HG02943 (cell line): ENCODE results near the gene COL28A1.

ENCODE experiments used
- ATAC-seq: cut with Tn5 transposase; IDR thresholded peaks from one replicate; pipeline ENCODE4 v1.9.1; 2021; ENCODE audit warnings: mild to moderate bottlenecking, low read depth, moderate library complexity; ENCODE audit not compliant: unreplicated experiment

Gene COL28A1

GRCh38 chr7:7535691-7536090 lies at the start of gene COL28A1:
Gene COL28A1, minus strand, starts transcription at chr7:7535873. Its CDS starts 2,998 bp downstream, at chr7:7532875.
- ATAC-seq = no peak

- no peak for ATAC-seq
Measured at GRCh38 chr7:7584653-7585052, 49.0 kb upstream of the COL28A1 start.

DNA sequence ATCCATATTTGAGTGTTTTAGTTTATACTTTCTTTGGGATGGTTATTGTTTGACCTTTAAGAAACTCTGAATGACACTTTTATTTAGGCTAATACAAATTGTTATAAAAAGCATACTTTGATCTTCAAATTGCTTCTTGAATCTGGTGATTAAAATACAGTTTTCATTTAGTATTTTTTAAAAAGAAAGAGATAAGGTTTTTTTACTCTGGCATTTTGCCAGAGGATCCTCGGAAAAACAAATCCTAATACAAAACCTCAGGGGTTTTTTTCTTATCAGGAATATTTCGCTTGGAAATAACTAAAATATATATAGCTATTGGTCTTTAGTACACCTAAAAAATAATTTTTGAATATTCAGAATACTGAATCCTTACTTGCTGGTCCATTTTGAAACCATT lies 48.1 kb upstream of the COL28A1 start:
- no peak for ATAC-seq

GRCh38 chr7:7582596-7582995 lies 46.9 kb upstream of the COL28A1 start:
- no peak for ATAC-seq

GRCh38 chr7:7581531-7582179 lies 46.0 kb upstream of the COL28A1 start:
- ATAC-seq = no peak

- ATAC-seq = no peak
Measured at GRCh38 chr7:7579638-7580037, 44.0 kb upstream of the COL28A1 start.

DNA sequence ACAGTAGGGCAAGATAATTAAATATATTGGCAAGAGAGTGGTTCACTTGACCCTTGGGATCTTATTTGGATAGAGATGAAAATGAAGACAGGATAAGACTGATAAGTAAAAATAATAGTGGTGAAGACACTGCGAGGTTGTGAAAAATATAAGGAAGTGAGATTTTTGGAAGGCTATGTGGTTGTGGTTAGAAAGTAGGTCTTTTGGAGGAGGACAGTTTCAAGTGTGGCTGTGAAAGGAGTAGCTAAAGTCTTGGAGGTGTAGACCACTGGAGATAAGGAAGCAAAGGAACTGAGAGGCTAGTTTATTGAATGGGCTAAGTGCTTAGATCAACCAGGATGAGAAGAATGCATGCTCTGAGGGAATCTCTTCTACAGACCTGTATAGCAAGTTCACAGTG lies 42.2 kb upstream of the COL28A1 start:
- ATAC-seq = no peak

DNA sequence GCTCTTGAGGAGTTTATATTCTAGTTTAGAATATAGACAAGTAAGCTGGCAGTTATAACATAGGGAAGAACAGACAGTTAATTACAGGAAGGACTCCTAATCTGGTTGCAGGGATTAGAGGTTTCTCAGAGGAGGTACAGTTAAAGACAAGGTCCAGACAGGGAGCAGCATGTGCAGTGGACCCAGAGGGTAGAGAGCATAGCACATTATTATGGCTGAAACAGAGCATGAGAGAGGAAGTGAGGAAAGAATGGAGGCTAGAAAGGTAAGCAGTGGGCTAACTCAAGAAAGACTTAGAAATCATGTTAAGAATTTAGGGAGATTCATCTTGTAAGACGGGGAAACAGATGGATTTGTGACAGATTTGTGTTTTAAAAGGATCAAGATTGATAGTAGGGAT lies 40.7 kb upstream of the COL28A1 start:
- no peak for ATAC-seq

- no peak for ATAC-seq
Measured at GRCh38 chr7:7573701-7574100, 38.0 kb upstream of the COL28A1 start.

GRCh38 chr7:7570584-7570983 lies 34.9 kb upstream of the COL28A1 start:
- ATAC-seq = no peak

- ATAC-seq = no peak
Measured at GRCh38 chr7:7569615-7570014, 33.9 kb upstream of the COL28A1 start.

DNA sequence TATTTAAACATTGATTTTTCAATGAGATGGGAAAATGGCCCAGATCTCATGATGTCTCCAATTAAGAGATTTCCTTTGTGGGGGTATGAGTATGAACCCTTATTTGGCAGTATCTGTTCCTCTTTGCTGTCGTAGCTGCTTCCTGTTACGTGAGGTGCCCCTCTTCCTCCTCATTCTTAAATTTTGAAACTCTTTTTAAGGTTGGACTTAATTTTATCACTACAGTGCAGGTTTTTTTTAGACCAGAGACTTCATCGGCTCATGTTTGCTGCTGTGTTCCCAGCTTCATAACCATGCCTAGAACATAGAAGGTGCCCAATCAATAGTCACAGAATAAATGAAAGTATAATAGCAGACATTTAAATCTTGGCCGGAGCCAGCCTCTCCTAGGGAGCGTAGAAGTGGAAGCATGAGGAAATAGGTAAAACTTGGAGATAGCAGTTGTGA lies 33.4 kb upstream of the COL28A1 start:
- ATAC-seq = peak; percentile 41

- no peak for ATAC-seq
Measured at GRCh38 chr7:7568553-7568952, 32.9 kb upstream of the COL28A1 start.

DNA sequence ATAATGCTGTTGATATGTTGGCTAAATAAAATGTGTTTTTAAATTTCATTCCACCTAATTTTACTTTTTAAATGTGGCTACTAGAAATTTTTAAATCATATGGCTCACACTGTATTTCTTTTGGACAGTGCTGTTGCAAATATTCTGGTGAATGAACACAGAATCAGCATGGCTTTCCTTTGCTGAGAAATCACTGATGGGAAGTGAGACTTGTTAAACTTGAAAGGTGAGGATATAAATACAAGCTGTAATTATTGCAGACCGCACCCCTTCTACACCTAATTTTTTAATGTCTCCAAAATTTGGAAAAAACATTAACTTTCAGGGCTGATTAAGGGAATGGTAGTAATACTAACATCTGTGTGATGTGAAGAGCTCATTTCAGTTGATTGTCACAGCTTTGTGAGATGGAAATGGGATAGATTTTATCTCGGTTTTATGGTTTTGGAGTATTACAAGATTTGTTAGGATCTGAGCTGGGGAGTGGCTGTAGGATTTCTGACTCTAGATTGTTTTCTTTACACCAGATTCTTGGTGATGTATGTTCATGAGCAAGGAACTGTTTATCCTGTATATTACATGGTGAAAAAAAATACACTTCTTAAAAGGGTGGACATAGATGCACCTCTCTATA lies 32.3 kb upstream of the COL28A1 start:
- ATAC-seq = no peak

GRCh38 chr7:7566651-7567611 lies 31.3 kb upstream of the COL28A1 start, which contains the start of gene MIOS:
Gene MIOS, plus strand, starts transcription at chr7:7566884. Its CDS starts 5,592 bp downstream, at chr7:7572476.
- peak; percentile 63 for ATAC-seq

DNA sequence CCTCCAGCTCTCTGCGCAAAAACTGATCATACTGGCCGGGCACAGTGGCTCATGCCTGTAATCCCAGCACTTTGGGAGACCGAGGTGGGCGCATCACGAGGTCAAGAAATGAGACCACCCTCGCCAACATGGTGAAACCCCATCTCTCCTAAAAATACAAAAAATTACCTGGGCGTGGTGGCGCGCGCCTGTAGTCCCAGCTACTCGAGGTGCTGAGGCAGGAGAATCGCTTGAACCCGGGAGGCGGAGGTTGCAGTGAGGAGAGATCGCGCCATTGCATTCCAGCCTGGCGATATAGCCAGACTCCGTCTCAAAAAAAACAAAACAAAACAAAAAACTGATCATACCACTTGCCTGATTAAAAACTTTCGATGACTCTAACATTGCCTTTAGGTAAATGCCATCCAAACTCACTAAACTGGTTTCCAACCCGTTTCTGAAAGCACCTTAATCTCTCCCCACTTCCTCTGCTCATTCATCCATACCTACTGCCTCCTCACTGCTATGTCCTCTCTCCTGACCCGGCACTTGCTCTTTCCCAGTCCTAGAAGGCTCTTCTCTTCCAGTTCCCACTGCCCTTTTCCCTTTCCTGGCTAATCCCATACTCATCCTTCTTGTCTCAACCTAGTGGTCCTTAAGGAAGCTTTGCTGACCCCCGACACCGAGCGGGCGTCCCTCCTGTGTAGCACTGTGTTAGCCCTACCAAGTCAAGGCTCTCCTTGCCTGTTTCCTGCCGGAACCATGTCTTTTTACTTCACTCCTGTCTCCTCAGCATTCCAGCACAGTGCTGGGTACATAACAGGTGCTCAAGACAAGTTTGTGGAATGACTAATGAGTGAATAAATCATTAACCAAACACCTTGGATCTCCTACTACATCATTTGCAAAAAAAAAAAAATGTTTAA lies 30.3 kb upstream of the COL28A1 start:
- peak; percentile 32 for ATAC-seq

DNA sequence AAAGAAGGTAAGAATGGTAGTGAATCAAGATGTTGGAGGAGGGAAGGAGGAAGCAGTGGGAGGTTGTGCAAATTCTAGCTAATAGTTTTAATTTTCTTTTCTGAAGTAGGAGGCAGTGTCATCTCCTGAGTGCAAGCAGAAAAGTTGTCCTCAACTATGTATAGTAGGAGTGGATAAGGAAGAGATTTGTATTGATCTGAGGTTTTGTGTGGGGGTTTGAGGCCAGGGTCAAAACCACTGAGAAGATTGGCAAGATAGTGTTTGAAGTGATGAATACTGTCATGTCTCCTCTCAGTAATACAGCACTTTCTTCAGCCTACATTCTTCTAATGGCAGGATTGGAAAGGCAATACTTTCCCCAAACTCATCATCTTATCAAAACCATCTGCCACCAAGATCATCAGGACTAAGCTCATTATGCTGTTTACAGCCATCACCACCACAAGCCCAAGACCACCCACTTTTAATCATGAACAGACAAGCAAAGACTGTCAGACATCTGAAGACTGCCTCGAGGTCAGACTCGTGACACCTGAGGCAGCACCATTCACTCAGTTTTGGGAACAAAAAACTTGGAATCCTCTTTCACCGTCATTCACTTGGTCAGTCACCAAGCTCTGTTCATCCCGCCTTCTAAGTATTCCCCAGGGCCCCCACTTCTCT lies 29.5 kb upstream of the COL28A1 start:
- no peak for ATAC-seq

GRCh38 chr7:7564323-7564780 lies 28.7 kb upstream of the COL28A1 start:
- ATAC-seq = no peak

GRCh38 chr7:7563813-7564212 lies 28.1 kb upstream of the COL28A1 start:
- no peak for ATAC-seq
